LoVo (cell line): ENCODE measurements around the gene RPUSD2.
"Not testable (repeated sequence)": the region's sequence is repeated elsewhere in the genome, so short reads cannot be mapped to it uniquely, and the experiment has no call there.

Source experiments
- DNase-seq: peaks from one replicate; pipeline ENCODE4 v3.0.0-alpha.2; 2016; ENCODE audit warnings: low spot score

RPUSD2 gene

GRCh38 chr15:40565333-40566238 lies 3.5 kb upstream of the RPUSD2 start:
- no peak for DNase-seq

DNA sequence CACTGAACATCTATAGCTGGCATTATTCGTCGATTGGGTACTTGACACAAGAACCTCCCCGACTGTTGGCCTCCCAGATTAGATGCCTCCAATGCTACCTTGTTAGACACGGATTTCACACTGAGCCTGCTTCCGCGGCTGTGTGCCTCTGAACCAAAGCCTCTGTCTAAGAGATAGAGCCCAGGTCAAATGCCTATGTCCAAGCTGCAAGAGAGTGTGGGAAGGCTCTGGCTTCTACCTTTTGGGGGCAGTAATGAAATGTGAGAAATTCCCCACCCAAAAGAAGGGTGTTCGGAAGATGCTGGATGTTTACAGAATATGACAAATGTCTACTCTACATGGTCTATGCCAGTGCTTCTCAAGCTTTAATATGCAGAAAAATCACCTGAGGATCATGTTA lies 2.0 kb upstream of the RPUSD2 start:
- DNase-seq: no peak

- DNase-seq: no peak
These were observed 6.0 kb downstream of the RPUSD2 start for GRCh38 chr15:40575113-40575512.

- DNase-seq: not testable (repeated sequence)
These were observed 7.8 kb downstream of the RPUSD2 start for GRCh38 chr15:40576914-40577313.

DNA sequence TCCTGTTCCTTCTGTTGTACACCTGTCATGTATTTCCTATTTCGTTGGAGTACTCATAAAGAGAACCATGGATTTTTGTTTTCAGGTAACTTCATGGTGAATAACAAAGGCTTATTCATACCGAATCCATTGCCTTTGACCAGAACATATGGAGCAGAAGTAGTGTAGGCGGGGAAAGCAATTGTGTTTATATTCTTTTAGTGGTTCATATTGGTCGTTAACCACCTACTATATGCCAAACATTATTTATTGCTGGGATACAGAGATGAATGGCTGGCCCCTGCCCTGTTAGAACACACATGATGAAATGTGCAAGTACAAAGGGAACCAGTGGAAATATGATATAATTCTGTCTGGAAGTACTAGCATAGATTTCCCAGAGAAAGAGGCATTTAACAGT lies 9.8 kb downstream of the RPUSD2 start:
- no peak for DNase-seq

DNA sequence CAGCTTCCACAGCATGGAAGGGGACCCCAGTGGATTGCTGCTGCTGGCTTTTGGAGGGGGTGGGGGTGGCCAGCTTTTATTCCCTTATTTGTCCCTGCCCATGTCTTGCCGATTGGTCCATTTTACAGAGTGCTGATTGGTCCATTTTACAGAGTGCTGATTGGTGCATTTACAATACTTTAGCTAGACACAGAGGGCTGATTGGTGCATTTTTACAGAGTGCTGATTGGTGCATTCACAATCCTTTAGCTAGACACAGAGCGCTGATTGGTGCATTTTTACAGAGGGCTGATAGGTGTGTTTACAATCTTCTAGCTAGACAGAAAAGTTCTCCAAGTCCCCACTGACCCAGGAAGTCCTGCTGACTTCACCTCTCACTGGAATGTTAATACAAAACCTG lies 12.7 kb downstream of the RPUSD2 start:
- DNase-seq: not testable (repeated sequence)

DNA sequence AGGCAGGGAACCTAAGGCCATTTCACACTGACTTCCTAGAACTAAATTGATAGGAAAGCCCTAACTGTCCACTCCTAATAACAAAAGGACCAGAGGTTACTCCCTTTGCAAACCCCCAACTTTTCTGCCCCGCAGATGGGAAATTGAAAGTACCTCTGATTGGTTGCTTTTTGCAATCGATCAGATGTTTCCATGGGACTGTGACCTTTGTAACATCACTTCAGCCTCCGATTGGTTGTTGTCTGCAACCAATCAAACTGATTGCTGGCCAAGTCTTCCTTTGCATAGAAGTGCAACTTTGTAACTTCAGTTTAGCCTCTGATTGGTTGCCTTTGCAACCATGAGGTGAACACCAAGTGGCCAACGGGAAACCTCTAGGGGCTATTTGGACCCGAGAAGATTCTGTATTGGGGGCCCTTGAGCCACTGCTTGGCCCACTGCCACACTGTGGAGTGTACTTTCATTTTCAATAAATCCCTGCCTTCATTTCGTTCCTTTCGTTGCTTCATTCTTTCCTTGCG lies 13.7 kb downstream of the RPUSD2 start:
- peak; percentile 88 for DNase-seq

GRCh38 chr15:40584191-40584590 lies 15.1 kb downstream of the RPUSD2 start:
- DNase-seq: no peak

DNA sequence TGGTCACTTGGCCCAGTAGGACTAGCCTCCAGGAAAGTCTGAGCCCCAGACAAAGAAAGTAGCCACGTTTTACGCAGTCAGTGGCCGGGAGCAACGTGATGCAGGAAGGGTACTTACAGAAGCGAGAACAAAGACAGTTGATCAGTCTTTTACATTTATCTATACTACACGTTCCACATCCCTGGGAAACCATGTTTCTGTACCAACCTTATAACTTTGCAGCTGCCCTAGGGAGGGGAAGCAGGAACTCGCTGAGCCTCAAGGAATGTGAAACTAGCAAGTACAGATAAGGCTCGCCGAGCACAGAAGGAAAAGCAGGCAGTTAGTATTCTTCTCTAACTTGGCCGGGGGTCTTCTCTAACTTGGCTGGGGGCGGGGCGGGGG lies 21.6 kb downstream of the RPUSD2 start:
- DNase-seq: no peak

GRCh38 chr15:40591389-40591788 lies 22.3 kb downstream of the RPUSD2 start:
- no peak for DNase-seq

DNA sequence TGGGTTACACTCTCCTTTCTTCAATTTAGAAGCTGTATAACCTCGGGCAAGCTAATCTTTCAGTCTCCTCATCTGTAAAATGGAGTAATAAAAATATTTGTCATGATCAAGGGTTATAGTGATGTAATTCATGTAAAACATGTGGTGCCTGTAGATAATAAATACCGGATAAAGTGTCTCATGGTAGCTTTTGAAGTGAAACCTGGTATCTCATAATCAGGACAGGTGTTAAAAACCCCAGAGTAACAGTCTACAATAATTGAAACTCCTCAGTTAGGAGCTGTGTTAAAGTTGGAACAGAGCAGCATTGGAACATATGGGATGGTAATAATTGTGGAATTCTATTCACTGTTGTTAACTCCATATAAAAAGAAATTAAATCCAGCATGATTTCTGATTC lies 24.1 kb downstream of the RPUSD2 start:
- peak; percentile 36 for DNase-seq

DNA sequence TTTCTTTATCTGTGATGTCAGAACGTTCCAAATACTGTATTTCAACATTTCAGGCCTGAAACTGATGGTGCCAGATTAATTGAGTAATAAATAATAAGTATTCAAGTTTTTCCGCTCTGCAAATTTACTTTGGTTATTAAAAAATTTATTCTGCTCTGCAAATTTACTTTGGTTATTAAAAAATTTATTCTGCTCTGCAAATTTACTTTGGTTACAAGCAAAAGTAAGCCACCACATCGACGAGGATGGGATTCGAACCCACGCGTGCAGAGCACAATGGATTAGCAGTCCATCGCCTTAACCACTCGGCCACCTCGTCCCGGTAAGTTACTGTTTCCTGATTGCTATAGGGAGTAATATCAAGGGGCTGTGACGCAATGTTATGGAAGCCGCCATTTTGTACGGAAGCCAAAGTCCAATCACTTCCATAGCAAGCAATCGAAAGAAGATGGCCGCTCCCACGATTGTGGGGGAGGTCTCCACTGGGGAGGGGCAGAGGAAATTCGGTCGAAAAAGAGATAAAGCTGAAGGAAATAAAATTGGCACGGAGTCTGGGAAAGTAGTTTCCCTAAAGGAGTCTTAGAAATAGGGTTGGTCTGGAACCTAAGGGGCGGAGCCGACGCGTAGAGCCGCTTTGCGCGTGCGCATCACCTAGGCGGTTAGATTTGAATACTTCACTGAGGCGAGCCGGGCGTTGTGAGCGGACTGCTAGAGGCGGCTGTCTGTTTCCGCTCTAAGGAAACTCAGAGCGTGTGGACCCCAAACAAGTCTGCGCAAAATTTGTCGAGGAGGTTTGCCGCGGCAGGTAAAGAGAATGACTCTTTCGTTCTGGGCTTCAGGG lies 24.7 kb downstream of the RPUSD2 start, which contains the start of gene KNL1:
Gene KNL1, plus strand, starts transcription at position 662 of the 841 bp plus-strand sequence. CDS start 8,683 bp downstream, outside the sequence.
- peak; percentile 94 for DNase-seq

DNA sequence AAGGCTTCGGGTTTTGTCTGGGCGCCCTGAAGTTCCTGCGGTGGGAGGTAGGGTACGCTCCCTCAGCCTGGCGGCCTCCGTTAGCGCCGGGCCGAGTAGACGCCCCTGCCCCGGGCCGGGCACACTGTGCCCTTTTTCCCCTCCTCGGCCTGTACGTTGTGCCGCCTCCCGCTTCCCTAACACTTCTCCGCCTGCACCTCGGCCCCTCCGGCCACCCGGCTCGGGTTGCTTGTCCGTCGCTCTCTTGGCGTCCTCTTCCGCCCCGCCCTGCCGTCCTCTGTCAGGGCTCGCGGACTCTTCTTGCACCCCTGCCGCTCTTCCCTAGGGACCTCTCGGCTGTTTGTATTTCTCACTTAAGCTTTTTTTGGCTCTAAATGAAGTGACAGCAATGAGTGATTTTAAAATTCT lies 25.3 kb downstream of the RPUSD2 start:
- DNase-seq: peak; percentile 66

- no peak for DNase-seq
These were observed 26.1 kb downstream of the RPUSD2 start for GRCh38 chr15:40595219-40595618.

- DNase-seq: peak; percentile 32
These were observed 26.7 kb downstream of the RPUSD2 start for GRCh38 chr15:40595773-40596172.

DNA sequence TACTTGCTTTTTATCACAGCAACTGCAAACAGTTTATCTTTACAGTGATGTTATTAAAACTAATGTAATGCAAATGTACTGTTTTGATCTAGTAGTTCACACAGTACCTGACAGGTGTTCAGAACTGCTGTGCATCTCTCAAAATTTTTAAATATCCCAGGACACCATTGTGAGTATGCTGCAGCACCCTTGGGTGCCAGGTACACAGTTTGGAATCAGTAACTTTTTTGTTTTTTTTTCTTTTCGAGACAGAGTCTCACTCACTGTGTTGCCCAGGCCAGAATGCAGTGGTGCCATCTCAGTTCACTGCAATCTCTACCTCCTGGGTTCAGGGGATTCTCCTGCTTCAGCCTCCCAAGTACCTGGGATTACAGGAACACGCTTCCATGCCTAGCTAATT lies 27.9 kb downstream of the RPUSD2 start:
- no peak for DNase-seq

DNA sequence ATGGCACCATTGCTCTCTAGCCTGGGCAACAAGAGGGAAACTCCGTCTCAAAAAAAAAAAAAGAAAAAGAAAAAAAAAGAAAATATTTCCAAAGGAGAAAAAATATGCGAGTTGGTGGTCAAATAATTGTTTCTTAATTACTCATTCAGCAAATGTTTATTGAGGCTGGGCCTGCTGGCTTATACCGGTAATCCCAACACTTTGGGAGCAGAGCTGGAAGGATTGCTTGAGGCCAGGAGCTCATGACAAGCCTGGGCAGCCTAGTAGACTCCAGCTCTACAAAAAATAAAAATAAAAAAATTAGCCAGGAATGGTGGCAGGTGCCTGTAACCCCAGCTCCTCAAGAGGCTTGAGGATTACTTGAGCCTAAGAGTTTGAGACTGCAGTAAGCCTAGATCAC lies 29.0 kb downstream of the RPUSD2 start:
- no peak for DNase-seq

DNA sequence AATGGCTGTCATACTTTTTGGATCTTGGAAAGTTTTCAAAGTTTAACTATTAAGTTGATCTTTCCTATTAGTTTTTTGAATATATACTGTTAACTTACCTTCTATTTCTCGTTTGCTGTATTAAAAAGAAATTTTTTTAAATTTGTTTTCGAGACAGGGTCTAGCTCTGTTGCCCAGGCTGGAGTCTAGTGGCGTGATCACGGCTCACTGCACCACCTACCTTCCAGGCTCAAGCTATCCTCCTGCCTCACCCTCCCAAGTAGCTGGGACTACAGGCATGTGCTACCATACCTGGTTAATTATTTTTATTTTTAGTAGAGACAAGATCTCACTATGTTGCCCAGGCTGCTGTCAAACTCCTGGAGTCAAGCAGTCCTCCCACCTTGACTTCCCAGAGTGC lies 29.6 kb downstream of the RPUSD2 start:
- DNase-seq: no peak

GRCh38 chr15:40600956-40601355 lies 31.9 kb downstream of the RPUSD2 start:
- no peak for DNase-seq

GRCh38 chr15:40603935-40604334 lies 34.8 kb downstream of the RPUSD2 start:
- DNase-seq: no peak

DNA sequence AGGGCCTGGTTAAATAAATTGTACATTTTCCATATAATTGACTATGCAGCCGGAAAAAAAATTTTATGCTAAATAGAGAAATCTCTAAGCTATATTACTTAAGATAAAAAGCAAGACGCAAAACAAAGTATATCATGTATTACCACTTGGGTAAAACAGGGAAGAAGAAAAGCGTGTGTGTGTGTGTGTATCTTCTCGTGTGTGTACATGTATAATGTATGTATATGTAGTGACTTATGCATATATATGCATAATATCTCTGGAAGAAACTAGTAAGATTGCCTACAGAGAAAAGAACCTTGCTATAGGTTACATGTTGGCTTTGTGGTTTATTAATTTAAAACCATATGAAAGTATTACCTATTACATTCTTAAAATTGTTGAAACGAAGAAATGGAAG lies 44.0 kb downstream of the RPUSD2 start:
- DNase-seq: no peak

- DNase-seq: no peak
These were observed 48.9 kb downstream of the RPUSD2 start for GRCh38 chr15:40618023-40618422.

DNA sequence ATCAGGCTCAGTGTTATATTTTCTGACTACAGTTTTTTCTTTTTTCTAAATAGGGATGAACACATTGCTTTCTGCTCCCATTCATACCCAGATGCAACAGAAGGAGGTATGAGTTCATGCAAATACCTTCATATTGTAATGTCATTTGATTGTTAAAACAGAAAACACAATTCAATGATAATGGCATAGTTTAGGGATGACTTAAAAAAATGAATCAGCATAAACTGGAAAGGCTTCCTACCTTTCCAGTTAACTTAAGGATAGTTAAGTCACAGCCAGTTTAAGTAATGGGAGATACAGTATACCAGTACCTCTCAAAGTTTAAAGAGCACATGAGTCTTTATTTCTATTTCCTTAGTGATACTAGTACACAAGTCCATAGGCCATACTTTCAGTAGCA lies 49.8 kb downstream of the RPUSD2 start:
- no peak for DNase-seq
